Kidney epithelial cell (primary cell): Measurements from ENCODE around the gene XPC. TPM values are rescaled to one million over a fixed set of nuclear protein-coding genes. Genes with fewer than 3 reads are reported as not detected.
"Not testable (repeated sequence)": the region's sequence is repeated elsewhere in the genome, so short reads cannot be mapped to it uniquely, and the experiment has no call there.

Experiments
- DNase-seq: peaks from one replicate; pipeline ENCODE4 v3.0.0-alpha.2; 2010; ENCODE audit warnings: low read depth
- H3K27me3 ChIP-seq: 2 replicates; pipeline ENCODE4 v1.6.0; 2011; ENCODE audit warnings: low read length; ENCODE audit not compliant: control insufficient read depth, insufficient read depth
- H3K36me3 ChIP-seq: 2 replicates; pipeline ENCODE4 v1.5.1; 2011; ENCODE audit warnings: low read length; ENCODE audit not compliant: control insufficient read depth, insufficient read depth
- H3K4me3 ChIP-seq: 2 replicates; pipeline ENCODE4 v1.5.1; 2011; ENCODE audit warnings: low read depth, mild to moderate bottlenecking, control low read depth, low read length
- total RNA-seq: library from RNA; depleted of rRNA; stranded (reverse); fragments of >200 nt; gene quantifications from 2 replicates; pipeline ENCODE4 v1.2.3, GENCODE V29; 2015
- TF ChIP-seq, protein P1 (sequence below): IDR thresholded peaks from 2 replicates; pipeline ENCODE4 v1.5.1; 2011; ENCODE audit warnings: mild to moderate bottlenecking, moderate library complexity, low read length, control low read depth, inconsistent platforms; ENCODE audit not compliant: insufficient read depth, poor library complexity, severe bottlenecking

Gene XPC
- 34.9 and 35.4 TPM in 2 replicates for total RNA-seq

DNA sequence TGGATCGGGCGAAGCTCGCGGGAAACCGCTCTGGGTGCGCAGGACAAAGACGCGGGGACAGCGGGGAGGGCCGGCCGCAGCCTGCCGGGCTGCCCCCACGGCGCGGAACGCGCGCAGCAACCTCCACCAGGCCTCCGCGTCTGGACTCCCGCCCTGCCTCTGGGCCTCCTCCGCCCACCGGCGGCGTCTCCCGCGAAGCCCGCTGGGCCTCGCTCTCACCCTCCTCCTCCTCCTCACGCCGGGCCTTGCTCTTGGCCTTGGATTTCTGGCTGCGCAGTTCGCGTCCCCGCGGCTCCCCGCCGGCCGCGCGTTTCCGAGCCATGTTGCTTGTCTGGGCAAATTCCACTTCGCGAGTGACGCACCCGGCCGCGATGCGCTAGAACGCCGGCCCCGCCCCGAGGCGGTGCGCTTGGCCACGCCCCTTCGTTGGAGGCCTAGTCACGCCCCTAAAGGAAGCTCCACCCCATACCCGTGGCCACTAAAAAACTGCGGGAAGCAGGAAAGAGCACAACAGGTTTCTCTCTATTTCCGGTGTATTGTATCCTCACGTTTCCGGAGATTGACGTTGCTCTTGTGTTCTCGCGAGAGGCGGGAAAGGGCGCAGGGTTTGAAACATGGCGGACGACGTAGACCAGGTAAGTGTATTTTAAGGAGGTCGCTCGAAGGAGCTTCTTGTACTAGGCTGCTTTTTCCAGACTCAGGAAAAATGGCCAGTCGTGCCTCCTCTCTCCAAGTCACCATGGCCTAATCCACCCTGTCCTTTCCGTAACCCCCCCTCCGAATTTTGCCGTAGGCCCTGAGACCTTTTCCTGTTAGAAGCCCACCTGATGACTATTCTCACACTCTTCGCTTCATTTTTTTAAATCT is at the start of gene XPC, which contains the start of gene LSM3:
Gene XPC (minus strand): TSS at position 355 of the 867 bp plus-strand sequence. CDS start 33 bp downstream, at position 322.
Gene LSM3 (plus strand): TSS at position 571 of the 867 bp plus-strand sequence. CDS start 44 bp downstream, at position 615.
- Histone ChIP-seq H3K4me3 (peak within 1 kb of the TSS; percentile 66), H3K36me3 (no peaks in the 10 kb centered on the region), H3K27me3 (no peaks in the 10 kb centered on the region)
- peak; percentile 93 for DNase-seq
- TF ChIP-seq, protein P1, sequence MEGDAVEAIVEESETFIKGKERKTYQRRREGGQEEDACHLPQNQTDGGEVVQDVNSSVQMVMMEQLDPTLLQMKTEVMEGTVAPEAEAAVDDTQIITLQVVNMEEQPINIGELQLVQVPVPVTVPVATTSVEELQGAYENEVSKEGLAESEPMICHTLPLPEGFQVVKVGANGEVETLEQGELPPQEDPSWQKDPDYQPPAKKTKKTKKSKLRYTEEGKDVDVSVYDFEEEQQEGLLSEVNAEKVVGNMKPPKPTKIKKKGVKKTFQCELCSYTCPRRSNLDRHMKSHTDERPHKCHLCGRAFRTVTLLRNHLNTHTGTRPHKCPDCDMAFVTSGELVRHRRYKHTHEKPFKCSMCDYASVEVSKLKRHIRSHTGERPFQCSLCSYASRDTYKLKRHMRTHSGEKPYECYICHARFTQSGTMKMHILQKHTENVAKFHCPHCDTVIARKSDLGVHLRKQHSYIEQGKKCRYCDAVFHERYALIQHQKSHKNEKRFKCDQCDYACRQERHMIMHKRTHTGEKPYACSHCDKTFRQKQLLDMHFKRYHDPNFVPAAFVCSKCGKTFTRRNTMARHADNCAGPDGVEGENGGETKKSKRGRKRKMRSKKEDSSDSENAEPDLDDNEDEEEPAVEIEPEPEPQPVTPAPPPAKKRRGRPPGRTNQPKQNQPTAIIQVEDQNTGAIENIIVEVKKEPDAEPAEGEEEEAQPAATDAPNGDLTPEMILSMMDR = no peak

DNA sequence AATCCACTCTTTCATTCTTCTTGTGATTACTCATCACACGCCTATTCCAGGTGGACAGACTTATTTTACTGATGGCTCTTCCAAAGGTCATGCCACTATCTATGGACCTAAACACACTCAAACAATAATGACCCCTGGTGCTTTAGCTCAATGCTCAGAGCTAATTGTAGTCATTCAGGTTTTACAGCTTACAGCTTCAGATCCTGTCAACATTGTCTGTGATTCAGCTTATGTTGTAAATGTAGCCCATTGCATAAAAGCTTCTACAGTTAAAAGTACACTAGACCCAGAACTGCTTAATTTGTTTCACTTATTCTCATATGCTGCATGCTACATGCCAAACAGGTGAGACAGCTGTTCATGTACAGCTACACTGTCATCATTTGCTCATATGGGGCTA is 49.5 kb upstream of the XPC start:
- H3K36me3 ChIP-seq = no peaks in the 10 kb centered on the region
- no peak for DNase-seq
- no peaks in the 10 kb centered on the region for H3K27me3 ChIP-seq
- no peak overlapping the region for H3K4me3 ChIP-seq
- TF ChIP-seq, protein P1 = no peak

DNA sequence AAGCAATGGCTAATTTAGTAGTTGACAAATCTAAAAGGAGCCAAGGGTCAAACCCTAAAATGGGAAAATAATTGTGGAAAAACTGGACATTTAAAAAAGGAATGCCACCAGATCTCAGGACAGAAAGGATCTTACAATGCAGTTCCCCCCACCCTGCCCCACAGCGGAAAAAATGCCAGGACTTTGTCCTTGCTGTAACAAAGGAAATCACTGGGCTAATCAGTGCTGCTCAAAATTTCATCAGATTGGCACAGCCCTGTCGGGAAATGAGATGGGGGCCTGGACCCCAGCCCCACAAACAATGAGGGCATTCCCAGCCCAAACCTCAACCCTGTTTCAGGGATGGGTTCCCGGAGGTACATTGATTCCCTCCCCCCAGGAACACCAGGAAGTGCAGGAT is 48.0 kb upstream of the XPC start:
- not testable (repeated sequence) for H3K27me3 ChIP-seq, DNase-seq, H3K4me3 ChIP-seq, H3K36me3 ChIP-seq

DNA sequence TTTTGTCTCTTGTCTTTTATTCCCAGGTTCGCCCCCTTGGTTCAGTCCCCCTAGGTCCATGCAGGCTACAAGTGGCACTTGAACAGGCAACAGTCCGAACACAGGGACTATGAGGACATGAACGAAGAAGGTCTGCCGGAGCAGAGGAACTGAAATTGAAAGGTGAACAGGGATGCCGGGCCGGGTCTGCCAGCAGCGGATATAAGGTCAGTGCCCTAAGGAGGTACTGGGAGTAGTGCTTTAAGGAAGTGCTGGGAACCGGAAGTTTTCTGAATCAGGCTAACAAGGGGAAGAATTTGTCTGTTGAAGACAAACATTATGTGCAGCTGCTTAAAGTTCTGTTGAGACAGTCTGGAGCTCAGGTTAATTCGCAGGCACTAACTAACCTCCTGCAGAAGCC is 47.0 kb upstream of the XPC start:
- Histone ChIP-seq H3K4me3 (no peak overlapping the region), H3K36me3 (no peaks in the 10 kb centered on the region), H3K27me3 (no peaks in the 10 kb centered on the region)
- TF ChIP-seq, protein P1 = no peak
- DNase-seq = no peak

DNA sequence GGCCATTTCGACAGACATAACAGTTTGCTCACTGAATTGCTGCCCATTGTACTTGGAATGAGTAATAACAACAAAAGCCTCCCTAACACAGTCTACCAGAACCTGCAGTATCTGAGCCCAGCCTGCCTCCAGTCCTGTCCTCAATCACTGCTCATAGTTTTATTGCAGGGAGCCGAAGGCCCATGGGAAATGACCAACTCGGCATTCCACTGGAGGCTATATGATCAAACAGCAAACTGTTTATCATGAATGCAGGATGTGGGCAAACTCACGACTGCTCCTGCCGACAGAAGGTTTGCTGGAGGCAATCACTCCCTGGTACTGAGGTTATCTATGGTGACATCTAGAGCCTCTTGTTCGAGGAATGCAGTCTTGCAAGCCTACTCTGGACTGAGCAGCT is 46.5 kb upstream of the XPC start:
- H3K27me3 ChIP-seq = no peaks in the 10 kb centered on the region
- no peak overlapping the region for H3K4me3 ChIP-seq
- H3K36me3 ChIP-seq = no peaks in the 10 kb centered on the region
- TF ChIP-seq, protein P1 = no peak
- DNase-seq = no peak

DNA sequence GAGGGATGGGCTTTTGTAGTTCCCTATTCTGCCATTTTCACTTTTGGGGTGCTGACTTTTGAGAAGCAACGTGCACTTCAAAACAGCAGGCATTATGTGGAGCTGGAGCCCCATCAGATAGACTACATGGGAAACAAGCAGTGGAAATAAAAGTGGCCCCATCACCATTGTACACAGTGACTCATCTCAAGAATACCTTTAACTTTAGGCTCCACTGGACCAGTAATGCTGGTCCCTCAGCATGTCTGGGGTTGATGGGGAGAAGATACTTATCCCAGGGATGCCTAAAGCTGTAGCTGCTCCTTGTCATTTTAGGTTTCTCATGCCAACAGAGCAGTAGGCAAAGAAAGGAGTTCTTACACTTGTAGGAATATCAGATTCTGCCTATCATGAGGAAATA is 45.2 kb upstream of the XPC start:
- TF ChIP-seq, protein P1 = no peak
- DNase-seq = no peak
- H3K27me3 ChIP-seq = no peaks in the 10 kb centered on the region
- H3K36me3 ChIP-seq = no peaks in the 10 kb centered on the region
- H3K4me3 ChIP-seq = no peak overlapping the region
